GM10266 (cell line): ENCODE measurements around the gene MAP3K10.

Source experiments
- DNase-seq: peaks from one replicate; pipeline ENCODE4 v3.0.0; 2012; ENCODE audit errors: extremely low spot score
- CTCF ChIP-seq: IDR thresholded peaks from 2 replicates; pipeline ENCODE4 v1.5.1; 2012; ENCODE audit warnings: mild to moderate bottlenecking, low read depth; ENCODE audit not compliant: control insufficient read depth, insufficient read depth; ENCODE audit errors: missing control alignments

The MAP3K10 gene

GRCh38 chr19:40219721-40220276, 28.6 kb downstream of the MAP3K10 start:
- no peak for DNase-seq

DNA sequence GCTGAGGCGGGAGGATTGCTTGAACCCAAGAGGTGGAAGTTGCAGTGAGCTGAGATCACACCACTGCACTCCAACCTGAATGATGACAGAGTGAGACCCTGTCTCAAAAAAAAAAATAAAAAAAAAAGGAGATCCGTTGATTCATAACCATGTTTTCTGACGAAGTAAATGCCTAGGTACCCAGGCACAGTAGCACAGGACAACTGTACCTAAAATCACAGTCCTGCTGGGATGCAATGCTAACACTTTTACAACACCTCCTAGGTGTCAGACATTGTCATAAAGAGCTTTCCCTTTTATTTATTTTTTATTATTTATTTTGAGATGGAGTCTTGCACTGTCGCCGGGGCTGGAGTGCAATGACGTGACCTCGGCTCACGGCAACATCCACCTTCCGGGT, 29.4 kb downstream of the MAP3K10 start:
- no peak for DNase-seq
- TF ChIP-seq CTCF: no peak

More at GRCh38 chr19:40219721-40220276, 28.6 kb downstream of the MAP3K10 start:
- no peak for TF ChIP-seq CTCF

DNA sequence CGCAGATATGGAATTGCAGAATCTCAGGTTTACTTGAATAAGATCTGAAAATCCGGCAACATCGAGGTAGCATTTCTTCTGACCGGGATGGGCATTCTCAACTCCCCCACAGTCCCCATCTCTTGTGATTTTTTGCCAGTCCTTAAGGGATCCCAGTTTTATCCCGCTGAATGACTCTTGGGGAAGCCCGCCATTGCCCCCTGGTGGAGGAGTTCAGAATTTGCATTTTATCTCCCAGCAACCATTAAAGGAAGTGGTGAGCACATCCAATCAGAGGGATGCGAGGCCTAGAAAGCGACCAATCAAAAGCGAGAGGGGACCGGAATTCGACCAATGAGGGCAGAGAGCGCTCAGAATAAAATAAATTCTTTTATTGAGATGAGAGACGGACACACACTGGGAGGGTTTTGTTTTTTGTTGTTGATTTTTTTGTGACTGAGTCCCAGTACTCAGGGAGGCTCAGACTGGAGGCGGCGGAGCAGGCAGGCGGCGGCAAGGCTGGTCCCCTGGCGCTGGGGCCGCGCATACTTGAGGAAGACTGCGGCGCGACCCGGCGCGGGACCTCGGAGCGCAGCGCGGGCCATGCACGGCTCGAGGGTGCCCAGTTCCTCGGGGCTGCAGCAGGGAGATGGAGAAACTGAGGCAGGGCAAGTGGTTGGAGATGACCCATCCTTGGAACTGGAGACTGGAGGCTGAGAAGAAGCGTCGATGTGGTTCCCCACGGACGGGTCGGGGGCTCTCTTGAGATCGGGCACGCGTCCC, 30.8 kb downstream of the MAP3K10 start:
- peak; percentile 66 for TF ChIP-seq CTCF
- peak; percentile 99 for DNase-seq

- no peak for TF ChIP-seq CTCF
- DNase-seq: no peak
Measured at GRCh38 chr19:40223135-40223822, 32.1 kb downstream of the MAP3K10 start.

- TF ChIP-seq CTCF: no peak
- no peak for DNase-seq
Measured at GRCh38 chr19:40224342-40225150, 33.3 kb downstream of the MAP3K10 start.

- TF ChIP-seq CTCF: no peak
- no peak for DNase-seq
Measured at GRCh38 chr19:40225440-40226305, 34.4 kb downstream of the MAP3K10 start.
